GM12865 (cell line): ENCODE results near the gene CEMIP.
A peak's percentile ranks its signal among the peaks of the same experiment; 100 is the strongest.

Experiments
- DNase-seq: peaks from one replicate; pipeline ENCODE4 v3.0.0; 2010; ENCODE audit warnings: low read depth
- H3K4me3 ChIP-seq: 2 replicates; pipeline ENCODE4 v1.5.1; 2011; ENCODE audit warnings: mild to moderate bottlenecking, low read depth, low read length, control low read depth
- CTCF ChIP-seq: IDR thresholded peaks from 2 replicates; pipeline ENCODE4 v1.5.1; 2011; ENCODE audit warnings: low read length, control low read depth, low read depth, inconsistent platforms; ENCODE audit not compliant: insufficient read depth; ENCODE audit errors: missing control alignments

The CEMIP gene

GRCh38 chr15:80776420-80777045 lies 2.6 kb upstream of the CEMIP start:
- H3K4me3 ChIP-seq = no peak overlapping the region
- DNase-seq = peak; percentile 73
- TF ChIP-seq CTCF = peak; percentile 86

GRCh38 chr15:80777137-80777536 lies 2.0 kb upstream of the CEMIP start:
- no peak overlapping the region for H3K4me3 ChIP-seq
- DNase-seq = no peak
- no peak for TF ChIP-seq CTCF

GRCh38 chr15:80777826-80778620 lies 1.1 kb upstream of the CEMIP start:
- TF ChIP-seq CTCF = no peak
- no peak overlapping the region for H3K4me3 ChIP-seq
- DNase-seq = no peak

GRCh38 chr15:80778621-80778963 lies 578 bp upstream of the CEMIP start:
- no peak for DNase-seq
- TF ChIP-seq CTCF = no peak
- H3K4me3 ChIP-seq = no peak overlapping the region

GRCh38 chr15:80779658-80780415 lies 667 bp downstream of the CEMIP start:
- no peak for DNase-seq
- H3K4me3 ChIP-seq = no peak overlapping the region

More at GRCh38 chr15:80779658-80780415, 667 bp downstream of the CEMIP start:
- no peak for TF ChIP-seq CTCF
